ENCODE data around the gene SLC35G1. TPM values are rescaled to one million over a fixed set of nuclear protein-coding genes. Genes with fewer than 3 reads are reported as not detected.

Gene SLC35G1
- total RNA-seq, 4 donors from 2014 or later: 7.3 to 12.8 (median 8.1) TPM

DNA sequence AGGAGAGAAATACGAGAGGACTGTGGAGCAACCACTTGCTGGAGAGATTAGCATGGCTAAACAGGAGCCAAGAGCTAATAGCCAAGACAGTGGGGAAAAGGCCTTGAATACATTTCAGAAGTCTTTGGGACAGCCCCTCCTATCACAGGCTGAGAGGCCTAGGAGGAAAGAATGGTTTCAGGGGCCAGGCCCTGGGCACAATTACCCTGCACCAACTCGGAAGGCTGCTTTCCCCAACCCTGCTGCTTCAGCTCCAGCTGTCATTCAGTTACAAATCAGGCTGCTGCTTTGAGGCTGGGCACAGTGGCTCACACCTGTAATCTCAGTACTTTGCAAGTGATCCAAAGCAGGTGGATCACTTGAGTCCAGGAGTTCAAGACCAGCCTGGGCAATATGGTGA, 32.0 kb upstream of the SLC35G1 start:
- H3K27me3 ChIP-seq: no peaks in the 10 kb centered on the region
- no peaks in the 10 kb centered on the region for H3K9me3 ChIP-seq
- TF ChIP-seq, protein P1, sequence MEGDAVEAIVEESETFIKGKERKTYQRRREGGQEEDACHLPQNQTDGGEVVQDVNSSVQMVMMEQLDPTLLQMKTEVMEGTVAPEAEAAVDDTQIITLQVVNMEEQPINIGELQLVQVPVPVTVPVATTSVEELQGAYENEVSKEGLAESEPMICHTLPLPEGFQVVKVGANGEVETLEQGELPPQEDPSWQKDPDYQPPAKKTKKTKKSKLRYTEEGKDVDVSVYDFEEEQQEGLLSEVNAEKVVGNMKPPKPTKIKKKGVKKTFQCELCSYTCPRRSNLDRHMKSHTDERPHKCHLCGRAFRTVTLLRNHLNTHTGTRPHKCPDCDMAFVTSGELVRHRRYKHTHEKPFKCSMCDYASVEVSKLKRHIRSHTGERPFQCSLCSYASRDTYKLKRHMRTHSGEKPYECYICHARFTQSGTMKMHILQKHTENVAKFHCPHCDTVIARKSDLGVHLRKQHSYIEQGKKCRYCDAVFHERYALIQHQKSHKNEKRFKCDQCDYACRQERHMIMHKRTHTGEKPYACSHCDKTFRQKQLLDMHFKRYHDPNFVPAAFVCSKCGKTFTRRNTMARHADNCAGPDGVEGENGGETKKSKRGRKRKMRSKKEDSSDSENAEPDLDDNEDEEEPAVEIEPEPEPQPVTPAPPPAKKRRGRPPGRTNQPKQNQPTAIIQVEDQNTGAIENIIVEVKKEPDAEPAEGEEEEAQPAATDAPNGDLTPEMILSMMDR (IDR thresholded peaks at IDR 0.05): no peak
- TF ChIP-seq POLR2A (IDR thresholded peaks at IDR 0.05): no peak
- H3K4me1 ChIP-seq: no peaks in the 10 kb centered on the region
- intact Hi-C loops (cut with DNase I): no loop called here
- no peak for DNase-seq
- H3K27ac ChIP-seq: no peak overlapping the region
- H3K4me3 ChIP-seq (replicated peaks in 1 of 3): no peak overlapping the region
- 85 to 94% methylated on average over 2 of the region's 2 CpGs for WGBS, 2 donors
- H3K36me3 ChIP-seq: no peaks in the 10 kb centered on the region

DNA sequence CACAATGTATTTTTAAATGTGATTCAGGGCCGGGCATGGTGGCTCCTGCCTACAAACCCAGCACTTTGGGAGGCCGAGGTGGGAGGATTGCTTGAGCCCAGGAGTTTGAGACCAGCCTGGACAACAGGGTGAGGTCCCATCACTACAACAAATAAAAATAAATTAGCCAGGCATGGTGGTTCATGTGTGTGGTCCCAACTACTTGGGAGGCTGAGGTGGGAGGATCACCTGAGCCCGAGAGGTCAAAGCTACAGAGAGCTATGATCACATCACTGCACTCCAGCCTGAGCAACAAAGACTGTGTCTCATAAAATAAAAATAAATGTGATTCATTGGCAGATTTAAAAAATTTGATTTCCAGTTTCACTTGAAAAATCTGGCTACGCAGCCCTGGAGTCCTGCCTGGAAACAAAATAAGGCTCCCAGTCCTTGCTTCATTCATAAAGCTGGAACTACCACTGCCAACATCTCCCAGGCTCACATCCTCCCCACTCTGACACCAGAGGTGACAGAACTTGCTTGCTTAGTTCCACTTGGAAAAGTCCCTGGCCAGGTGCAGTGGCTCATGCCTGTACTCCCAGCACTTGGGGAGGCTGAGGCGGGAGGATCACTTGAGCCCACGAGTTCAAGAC, 27.9 kb upstream of the SLC35G1 start:
- TF ChIP-seq, protein P1 (IDR thresholded peaks at IDR 0.05): no peak
- no peak for TF ChIP-seq POLR2A (IDR thresholded peaks at IDR 0.05)
- intact Hi-C loops (cut with DNase I): no loop called here
- no peak for DNase-seq
- H3K27me3 ChIP-seq: no peaks in the 10 kb centered on the region
- no peak overlapping the region for H3K27ac ChIP-seq
- H3K9me3 ChIP-seq: no peaks in the 10 kb centered on the region
- H3K4me3 ChIP-seq (replicated peaks in 1 of 3): no peak overlapping the region
- no peaks in the 10 kb centered on the region for H3K4me1 ChIP-seq
- 78 to 82% methylated on average over 6 of the region's 6 CpGs for WGBS, 2 donors
- no peaks in the 10 kb centered on the region for H3K36me3 ChIP-seq

DNA sequence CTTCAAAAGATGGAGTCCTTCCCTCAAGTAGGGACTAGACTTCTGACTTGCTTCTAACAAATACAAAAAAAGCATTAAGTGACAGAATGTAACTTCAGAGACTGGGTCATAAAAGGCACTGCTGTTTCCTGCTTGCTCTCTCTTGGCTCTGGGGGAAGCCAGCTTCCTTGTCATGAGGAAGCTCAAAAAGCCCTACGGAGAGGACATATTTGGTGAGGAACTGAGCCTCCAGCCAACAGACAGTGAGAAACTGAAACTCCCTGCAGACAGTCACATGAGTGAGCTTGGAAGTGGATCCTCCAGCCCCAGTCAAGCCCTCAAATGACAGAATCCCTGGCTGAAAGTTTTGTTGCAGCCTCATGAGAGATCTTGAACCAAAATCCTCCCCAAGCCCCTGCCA, 26.3 kb upstream of the SLC35G1 start:
- WGBS, 2 donors: 54 to 71% methylated on average over 1 of the region's 1 CpG
- no peak for DNase-seq

DNA sequence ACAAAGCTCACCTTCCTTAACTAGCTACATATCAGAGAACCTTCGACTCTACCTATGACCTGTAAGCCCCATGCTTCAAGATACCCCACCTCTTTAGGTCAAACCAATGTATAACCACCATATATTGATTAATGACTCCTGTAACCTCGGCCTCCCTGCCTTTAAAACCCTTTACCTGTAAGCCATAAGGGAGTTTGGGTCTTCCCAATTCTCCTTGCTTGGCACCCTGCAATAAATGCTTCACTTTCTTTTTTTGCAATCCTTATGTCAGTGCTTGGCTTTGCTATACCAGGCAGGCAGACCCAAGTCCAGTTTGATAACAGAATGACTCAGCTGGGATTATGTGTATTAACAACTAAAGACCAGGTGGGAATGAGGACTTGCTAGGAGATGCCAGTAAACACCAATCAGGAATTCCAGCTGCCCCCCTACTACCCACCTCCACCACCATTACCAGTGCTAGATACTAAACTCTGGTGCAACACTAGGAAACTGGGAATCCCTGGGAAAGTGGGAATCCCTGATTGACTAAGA, 22.0 kb upstream of the SLC35G1 start:
- TF ChIP-seq, protein P1 (IDR thresholded peaks at IDR 0.05): no peak
- TF ChIP-seq POLR2A (IDR thresholded peaks at IDR 0.05): no peak
- Histone ChIP-seq H3K27ac (no peak overlapping the region), H3K36me3 (no peaks in the 10 kb centered on the region), H3K27me3 (no peaks in the 10 kb centered on the region), H3K4me1 (no peaks in the 10 kb centered on the region), H3K9me3 (no peaks in the 10 kb centered on the region), H3K4me3 (replicated peaks in 1 of 3) (no peak overlapping the region)
- intact Hi-C loops (cut with DNase I): no loop called here
- no peak for DNase-seq
- WGBS, 2 donors: 88 to 89% methylated on average over 2 of the region's 2 CpGs

More for the DNA sequence above, 26.3 kb upstream of the SLC35G1 start:
- no peak overlapping the region for H3K4me3 ChIP-seq (replicated peaks in 1 of 3)
- H3K9me3 ChIP-seq: no peaks in the 10 kb centered on the region
- no peaks in the 10 kb centered on the region for H3K27me3 ChIP-seq
- intact Hi-C loops (cut with DNase I): no loop called here
- TF ChIP-seq POLR2A (IDR thresholded peaks at IDR 0.05): no peak
- TF ChIP-seq, protein P1 (IDR thresholded peaks at IDR 0.05): no peak
- H3K36me3 ChIP-seq: no peaks in the 10 kb centered on the region
- no peak overlapping the region for H3K27ac ChIP-seq
- H3K4me1 ChIP-seq: no peaks in the 10 kb centered on the region

DNA sequence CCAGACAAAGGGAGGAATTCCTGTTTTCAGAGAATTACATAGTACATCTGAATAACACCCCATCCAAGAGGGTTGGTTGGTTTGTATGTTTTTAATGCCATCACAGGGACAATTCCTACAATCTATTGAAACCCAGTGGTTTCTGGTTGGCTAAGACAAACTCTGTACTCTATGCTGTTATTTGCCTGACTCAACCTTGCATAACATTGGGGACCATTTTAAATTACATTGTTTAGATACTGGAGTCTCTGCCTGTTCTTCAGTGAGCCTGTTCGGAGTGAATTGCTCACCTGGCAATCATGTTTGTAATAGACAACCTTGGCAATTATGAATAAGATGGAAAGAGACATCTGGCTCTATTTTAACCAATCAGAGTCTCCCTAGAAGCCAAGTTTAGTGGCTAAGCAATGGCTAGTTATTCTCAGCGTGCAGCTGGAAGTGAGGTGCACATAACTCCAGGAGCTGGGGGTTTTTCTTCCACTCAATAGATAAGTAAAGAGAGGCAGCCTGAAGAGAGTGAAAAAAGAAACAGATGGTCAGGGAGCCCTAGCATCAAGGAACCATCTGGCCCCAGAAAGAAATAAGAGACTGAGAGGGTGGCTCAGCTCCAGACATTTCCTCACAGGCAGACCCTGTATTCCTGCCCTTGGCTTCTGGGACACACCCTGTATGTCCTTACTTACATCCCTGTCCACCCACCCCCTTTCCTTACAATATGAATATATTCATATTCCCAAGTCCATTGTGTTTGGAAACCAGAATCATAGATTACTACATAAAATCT, 21.2 kb upstream of the SLC35G1 start:
- TF ChIP-seq POLR2A (IDR thresholded peaks at IDR 0.05): no peak
- TF ChIP-seq, protein P1 (IDR thresholded peaks at IDR 0.05): no peak
- H3K27ac ChIP-seq: no peak overlapping the region
- no peak for DNase-seq

More for the DNA sequence above, 21.2 kb upstream of the SLC35G1 start:
- H3K4me1 ChIP-seq: no peaks in the 10 kb centered on the region
- H3K27me3 ChIP-seq: no peaks in the 10 kb centered on the region
- no peaks in the 10 kb centered on the region for H3K9me3 ChIP-seq
- WGBS, 2 donors: 87 to 92% methylated on average over 2 of the region's 2 CpGs
- H3K36me3 ChIP-seq: no peaks in the 10 kb centered on the region
- intact Hi-C loops (cut with DNase I): no loop called here
- H3K4me3 ChIP-seq (replicated peaks in 1 of 3): no peak overlapping the region
